Choroid plexus epithelial cell (primary cell): ENCODE measurements around the gene SPIRE2.

Experiments
- DNase-seq: peaks from one replicate; pipeline ENCODE4 v3.0.0-alpha.2; 2010; ENCODE audit warnings: low read depth
- H3K4me3 ChIP-seq: 2 replicates; pipeline ENCODE4 v1.5.1; 2011; ENCODE audit warnings: low read depth, mild to moderate bottlenecking, control low read depth, low read length, moderate library complexity
- TF ChIP-seq, protein P1 (sequence below): conservative IDR thresholded peaks from 2 replicates; pipeline ENCODE4 v1.5.1; 2011; ENCODE audit warnings: low read depth, mild to moderate bottlenecking, control low read depth, inconsistent platforms, low read length, moderate library complexity

The SPIRE2 gene

DNA sequence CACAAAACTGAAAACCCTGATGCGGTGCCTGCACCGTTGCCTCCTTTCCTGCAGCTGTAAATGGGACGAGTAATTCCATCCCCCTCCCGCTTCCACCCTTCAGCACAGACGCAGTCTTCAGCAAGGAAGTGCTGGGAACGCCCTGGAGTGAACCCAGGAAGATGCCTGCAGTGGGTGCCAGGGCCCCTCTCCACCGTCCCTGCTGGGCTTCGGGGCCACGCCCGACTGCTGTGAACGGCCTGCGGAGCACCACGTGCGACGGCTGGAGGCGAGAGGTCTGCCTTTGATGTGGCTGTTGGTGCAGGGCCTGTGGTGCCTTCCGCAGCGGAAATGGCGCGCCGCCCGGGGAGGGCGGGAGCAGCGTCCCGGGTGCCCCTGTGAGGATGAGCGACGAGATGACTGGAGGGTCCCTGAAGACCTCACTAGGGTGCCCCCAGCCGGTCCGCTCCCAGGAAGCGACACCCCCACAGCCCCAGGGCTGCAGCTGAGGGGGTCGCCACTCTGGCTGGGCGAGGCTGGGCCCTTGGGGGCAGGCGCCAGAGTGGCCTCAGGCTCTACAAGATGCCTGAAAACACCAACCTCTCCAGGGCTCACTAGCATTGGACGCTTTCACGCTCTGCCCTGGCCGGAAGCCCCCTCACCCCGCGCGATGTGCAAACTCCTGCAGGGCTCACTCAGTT is 89.6 kb downstream of the SPIRE2 start:
- peak overlapping the region; percentile 51 for H3K4me3 ChIP-seq

DNA sequence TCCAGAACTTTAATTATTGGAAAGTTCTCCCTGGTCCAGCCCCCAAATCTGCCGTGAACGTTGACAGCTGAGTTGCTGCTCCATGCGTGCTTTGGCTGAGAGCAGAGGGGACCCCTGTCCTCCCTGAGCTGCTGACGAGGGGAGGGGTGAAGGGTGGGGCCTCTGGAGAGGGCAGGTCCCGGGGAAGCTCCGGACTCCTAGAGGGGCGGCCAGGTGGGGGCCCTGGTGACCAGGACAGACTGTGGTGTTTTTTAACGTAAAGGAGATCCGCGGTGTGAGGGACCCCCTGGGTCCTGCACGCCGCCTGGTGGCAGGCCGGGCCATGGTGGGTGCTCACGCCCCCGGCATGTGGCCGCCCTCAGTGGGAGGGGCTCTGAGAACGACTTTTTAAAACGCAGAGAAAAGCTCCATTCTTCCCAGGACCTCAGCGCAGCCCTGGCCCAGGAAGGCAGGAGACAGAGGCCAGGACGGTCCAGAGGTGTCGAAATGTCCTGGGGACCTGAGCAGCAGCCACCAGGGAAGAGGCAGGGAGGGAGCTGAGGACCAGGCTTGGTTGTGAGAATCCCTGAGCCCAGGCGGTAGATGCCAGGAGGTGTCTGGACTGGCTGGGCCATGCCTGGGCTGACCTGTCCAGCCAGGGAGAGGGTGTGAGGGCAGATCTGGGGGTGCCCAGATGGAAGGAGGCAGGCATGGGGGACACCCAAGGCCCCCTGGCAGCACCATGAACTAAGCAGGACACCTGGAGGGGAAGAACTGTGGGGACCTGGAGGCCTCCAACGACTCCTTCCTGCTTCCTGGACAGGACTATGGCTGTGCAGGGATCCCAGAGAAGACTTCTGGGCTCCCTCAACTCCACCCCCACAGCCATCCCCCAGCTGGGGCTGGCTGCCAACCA is 90.4 kb downstream of the SPIRE2 start, which contains the start of gene MC1R:
Gene MC1R (plus strand): TSS at position 410 of the 895 bp plus-strand sequence. CDS start 397 bp downstream, at position 807.
- DNase-seq = peak; percentile 54
- TF ChIP-seq, protein P1, sequence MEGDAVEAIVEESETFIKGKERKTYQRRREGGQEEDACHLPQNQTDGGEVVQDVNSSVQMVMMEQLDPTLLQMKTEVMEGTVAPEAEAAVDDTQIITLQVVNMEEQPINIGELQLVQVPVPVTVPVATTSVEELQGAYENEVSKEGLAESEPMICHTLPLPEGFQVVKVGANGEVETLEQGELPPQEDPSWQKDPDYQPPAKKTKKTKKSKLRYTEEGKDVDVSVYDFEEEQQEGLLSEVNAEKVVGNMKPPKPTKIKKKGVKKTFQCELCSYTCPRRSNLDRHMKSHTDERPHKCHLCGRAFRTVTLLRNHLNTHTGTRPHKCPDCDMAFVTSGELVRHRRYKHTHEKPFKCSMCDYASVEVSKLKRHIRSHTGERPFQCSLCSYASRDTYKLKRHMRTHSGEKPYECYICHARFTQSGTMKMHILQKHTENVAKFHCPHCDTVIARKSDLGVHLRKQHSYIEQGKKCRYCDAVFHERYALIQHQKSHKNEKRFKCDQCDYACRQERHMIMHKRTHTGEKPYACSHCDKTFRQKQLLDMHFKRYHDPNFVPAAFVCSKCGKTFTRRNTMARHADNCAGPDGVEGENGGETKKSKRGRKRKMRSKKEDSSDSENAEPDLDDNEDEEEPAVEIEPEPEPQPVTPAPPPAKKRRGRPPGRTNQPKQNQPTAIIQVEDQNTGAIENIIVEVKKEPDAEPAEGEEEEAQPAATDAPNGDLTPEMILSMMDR = peak; percentile 69
- peak within 1 kb of the TSS; percentile 51 for H3K4me3 ChIP-seq

More for the DNA sequence above, 89.6 kb downstream of the SPIRE2 start:
- peak; percentile 93 for DNase-seq
- TF ChIP-seq, protein P1 = no peak

DNA sequence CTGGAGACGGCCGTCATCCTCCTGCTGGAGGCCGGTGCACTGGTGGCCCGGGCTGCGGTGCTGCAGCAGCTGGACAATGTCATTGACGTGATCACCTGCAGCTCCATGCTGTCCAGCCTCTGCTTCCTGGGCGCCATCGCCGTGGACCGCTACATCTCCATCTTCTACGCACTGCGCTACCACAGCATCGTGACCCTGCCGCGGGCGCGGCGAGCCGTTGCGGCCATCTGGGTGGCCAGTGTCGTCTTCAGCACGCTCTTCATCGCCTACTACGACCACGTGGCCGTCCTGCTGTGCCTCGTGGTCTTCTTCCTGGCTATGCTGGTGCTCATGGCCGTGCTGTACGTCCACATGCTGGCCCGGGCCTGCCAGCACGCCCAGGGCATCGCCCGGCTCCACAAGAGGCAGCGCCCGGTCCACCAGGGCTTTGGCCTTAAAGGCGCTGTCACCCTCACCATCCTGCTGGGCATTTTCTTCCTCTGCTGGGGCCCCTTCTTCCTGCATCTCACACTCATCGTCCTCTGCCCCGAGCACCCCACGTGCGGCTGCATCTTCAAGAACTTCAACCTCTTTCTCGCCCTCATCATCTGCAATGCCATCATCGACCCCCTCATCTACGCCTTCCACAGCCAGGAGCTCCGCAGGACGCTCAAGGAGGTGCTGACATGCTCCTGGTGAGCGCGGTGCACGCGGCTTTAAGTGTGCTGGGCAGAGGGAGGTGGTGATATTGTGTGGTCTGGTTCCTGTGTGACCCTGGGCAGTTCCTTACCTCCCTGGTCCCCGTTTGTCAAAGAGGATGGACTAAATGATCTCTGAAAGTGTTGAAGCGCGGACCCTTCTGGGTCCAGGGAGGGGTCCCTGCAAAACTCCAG is 91.5 kb downstream of the SPIRE2 start:
- no peak for DNase-seq
- TF ChIP-seq, protein P1 = no peak
- no peak overlapping the region for H3K4me3 ChIP-seq

DNA sequence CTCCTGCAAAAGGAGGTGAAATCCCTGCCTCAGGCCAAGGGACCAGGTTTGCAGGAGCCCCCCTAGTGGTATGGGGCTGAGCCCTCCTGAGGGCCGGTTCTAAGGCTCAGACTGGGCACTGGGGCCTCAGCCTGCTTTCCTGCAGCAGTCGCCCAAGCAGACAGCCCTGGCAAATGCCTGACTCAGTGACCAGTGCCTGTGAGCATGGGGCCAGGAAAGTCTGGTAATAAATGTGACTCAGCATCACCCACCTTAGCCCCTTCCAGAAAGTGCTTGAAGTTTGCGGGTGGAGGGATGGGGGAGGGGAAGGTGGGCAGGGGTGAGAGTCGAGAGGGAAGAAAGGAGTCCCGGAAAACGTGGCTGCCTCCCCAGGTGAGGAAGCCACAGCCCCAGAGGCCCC is 92.4 kb downstream of the SPIRE2 start:
- DNase-seq = peak; percentile 37
- H3K4me3 ChIP-seq = no peak overlapping the region
- TF ChIP-seq, protein P1 = no peak
